ENCODE results near the gene CHSY3. TPM values are rescaled to one million over a fixed set of nuclear protein-coding genes. Genes with fewer than 3 reads are reported as not detected.

Gene CHSY3
- total RNA-seq: 25.1 TPM

GRCh38 chr5:129904102-129904666 is at the start of gene CHSY3:
CHSY3 (plus strand) TSS chr5:129904465.

Other genes starting within 250 kb of the CHSY3 start
- 0.55 TPM for gene MINAR2, start 156.4 kb upstream of the CHSY3 start, total RNA-seq

Measured in camera-type eye (tissue), 1 donor.